H1 (cell line): Measurements from ENCODE around the gene MRPL27. TPM values are rescaled to one million over a fixed set of nuclear protein-coding genes. Genes with fewer than 3 reads are reported as not detected.

Experiments
- CHD1 ChIP-seq: IDR thresholded peaks from 2 replicates; pipeline ENCODE4 v1.6.1; 2012; ENCODE audit warnings: low read depth, low read length, improper control_type of control experiment
- GABPA ChIP-seq: IDR thresholded peaks from 2 replicates; pipeline ENCODE4 v1.6.1; 2011; ENCODE audit warnings: mild to moderate bottlenecking, low read length, moderate library complexity, borderline replicate concordance; ENCODE audit not compliant: insufficient read depth
- SRF ChIP-seq: IDR thresholded peaks from 2 replicates; pipeline ENCODE4 v1.6.1; 2011; ENCODE audit warnings: mild to moderate bottlenecking, low read depth, low read length, moderate library complexity
- polyA plus RNA-seq, 7 experiments: library from polyadenylated mRNA; depleted of rRNA in 3 of 7; stranded (reverse) in 5 of 7; unstranded in 2 of 7; fragments of >200 nt in 5 of 7; fragments of 200-250 nt in 2 of 7; gene quantifications; 1 replicate in 5 of 7; 2 replicates in 1 of 7; 4 replicates in 1 of 7; pipeline versions ENCODE4 v1.2.1 to v1.2.3, GENCODE V29; 2011 to 2013; ENCODE audit warnings: missing spikeins in 2 of 7, mixed read lengths in 2 of 7
- total RNA-seq: library from RNA; stranded (reverse); fragmentation: NEBNext Ultra II Directional; extraction: Animal tissue kit (Norgen Biotek cat#: 25700); gene quantifications from 2 replicates; pipeline ENCODE4 v1.2.1, GENCODE V29; 2021
- TF ChIP-seq, protein P1 (sequence below): fragments of 300-600 bp; sonication (generic); IDR thresholded peaks from 2 replicates; pipeline ENCODE4 v1.7.1; 2012; ENCODE audit warnings: low read length, moderate library complexity, mild to moderate bottlenecking, inconsistent platforms; ENCODE audit not compliant: insufficient replicate concordance
- TF ChIP-seq, protein P2 (sequence below), 3 experiments: IDR thresholded peaks; 1 replicate in 2 of 3; 2 replicates in 1 of 3; pipeline versions ENCODE4 v1.5.1 to v1.6.1; 2011; ENCODE audit warnings: low read length in 3 of 3, mild to moderate bottlenecking in 3 of 3, inconsistent platforms in 2 of 3, low read depth in 1 of 3, moderate library complexity in 1 of 3; ENCODE audit not compliant: insufficient read depth in 1 of 3; ENCODE audit errors: control extremely low read depth in 1 of 3

Gene MRPL27
- total and polyA plus RNA-seq, 2 of the 8 experiments (the other 6 are each of a cell fraction or from before 2014, with no cell fraction given), result 75.6 to 135 TPM

DNA sequence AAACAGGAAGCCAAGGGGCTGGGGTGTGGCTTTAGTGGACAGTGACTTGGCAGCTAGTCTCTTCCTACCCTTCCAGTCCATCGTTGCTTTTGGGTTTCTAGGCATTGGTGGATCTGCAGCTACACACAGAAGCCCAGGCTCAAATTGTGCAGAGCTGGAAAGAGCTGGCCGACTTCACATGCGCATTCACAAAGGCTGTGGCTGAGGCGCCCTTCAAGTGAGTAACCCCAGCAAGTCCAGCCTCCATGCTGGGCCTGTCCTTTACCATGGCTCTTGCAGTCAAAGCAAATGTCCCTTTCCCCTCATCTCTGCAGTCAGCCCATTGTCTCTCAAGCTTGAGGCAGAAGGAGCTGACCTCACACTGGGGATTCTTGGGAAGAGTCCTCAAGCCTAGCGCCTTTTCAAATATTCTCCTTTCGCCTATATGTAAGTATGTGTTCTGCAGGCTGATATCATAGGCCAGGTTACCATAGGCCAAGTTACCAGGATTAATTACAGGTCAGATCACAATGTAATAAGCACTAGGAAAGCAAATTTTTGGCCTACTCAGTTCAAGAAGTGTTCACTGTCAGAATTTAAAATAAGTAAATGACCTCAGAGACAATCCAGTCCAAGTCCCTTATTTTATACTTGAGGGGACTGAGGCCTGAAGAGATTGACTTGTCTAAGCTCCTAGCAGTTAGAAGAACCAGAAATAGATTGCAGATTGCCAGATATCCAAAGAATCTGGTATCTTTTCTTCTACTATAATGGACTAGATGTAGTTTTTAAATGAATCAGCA is 6.6 kb upstream of the MRPL27 start (continued):
- TF ChIP-seq, protein P1, sequence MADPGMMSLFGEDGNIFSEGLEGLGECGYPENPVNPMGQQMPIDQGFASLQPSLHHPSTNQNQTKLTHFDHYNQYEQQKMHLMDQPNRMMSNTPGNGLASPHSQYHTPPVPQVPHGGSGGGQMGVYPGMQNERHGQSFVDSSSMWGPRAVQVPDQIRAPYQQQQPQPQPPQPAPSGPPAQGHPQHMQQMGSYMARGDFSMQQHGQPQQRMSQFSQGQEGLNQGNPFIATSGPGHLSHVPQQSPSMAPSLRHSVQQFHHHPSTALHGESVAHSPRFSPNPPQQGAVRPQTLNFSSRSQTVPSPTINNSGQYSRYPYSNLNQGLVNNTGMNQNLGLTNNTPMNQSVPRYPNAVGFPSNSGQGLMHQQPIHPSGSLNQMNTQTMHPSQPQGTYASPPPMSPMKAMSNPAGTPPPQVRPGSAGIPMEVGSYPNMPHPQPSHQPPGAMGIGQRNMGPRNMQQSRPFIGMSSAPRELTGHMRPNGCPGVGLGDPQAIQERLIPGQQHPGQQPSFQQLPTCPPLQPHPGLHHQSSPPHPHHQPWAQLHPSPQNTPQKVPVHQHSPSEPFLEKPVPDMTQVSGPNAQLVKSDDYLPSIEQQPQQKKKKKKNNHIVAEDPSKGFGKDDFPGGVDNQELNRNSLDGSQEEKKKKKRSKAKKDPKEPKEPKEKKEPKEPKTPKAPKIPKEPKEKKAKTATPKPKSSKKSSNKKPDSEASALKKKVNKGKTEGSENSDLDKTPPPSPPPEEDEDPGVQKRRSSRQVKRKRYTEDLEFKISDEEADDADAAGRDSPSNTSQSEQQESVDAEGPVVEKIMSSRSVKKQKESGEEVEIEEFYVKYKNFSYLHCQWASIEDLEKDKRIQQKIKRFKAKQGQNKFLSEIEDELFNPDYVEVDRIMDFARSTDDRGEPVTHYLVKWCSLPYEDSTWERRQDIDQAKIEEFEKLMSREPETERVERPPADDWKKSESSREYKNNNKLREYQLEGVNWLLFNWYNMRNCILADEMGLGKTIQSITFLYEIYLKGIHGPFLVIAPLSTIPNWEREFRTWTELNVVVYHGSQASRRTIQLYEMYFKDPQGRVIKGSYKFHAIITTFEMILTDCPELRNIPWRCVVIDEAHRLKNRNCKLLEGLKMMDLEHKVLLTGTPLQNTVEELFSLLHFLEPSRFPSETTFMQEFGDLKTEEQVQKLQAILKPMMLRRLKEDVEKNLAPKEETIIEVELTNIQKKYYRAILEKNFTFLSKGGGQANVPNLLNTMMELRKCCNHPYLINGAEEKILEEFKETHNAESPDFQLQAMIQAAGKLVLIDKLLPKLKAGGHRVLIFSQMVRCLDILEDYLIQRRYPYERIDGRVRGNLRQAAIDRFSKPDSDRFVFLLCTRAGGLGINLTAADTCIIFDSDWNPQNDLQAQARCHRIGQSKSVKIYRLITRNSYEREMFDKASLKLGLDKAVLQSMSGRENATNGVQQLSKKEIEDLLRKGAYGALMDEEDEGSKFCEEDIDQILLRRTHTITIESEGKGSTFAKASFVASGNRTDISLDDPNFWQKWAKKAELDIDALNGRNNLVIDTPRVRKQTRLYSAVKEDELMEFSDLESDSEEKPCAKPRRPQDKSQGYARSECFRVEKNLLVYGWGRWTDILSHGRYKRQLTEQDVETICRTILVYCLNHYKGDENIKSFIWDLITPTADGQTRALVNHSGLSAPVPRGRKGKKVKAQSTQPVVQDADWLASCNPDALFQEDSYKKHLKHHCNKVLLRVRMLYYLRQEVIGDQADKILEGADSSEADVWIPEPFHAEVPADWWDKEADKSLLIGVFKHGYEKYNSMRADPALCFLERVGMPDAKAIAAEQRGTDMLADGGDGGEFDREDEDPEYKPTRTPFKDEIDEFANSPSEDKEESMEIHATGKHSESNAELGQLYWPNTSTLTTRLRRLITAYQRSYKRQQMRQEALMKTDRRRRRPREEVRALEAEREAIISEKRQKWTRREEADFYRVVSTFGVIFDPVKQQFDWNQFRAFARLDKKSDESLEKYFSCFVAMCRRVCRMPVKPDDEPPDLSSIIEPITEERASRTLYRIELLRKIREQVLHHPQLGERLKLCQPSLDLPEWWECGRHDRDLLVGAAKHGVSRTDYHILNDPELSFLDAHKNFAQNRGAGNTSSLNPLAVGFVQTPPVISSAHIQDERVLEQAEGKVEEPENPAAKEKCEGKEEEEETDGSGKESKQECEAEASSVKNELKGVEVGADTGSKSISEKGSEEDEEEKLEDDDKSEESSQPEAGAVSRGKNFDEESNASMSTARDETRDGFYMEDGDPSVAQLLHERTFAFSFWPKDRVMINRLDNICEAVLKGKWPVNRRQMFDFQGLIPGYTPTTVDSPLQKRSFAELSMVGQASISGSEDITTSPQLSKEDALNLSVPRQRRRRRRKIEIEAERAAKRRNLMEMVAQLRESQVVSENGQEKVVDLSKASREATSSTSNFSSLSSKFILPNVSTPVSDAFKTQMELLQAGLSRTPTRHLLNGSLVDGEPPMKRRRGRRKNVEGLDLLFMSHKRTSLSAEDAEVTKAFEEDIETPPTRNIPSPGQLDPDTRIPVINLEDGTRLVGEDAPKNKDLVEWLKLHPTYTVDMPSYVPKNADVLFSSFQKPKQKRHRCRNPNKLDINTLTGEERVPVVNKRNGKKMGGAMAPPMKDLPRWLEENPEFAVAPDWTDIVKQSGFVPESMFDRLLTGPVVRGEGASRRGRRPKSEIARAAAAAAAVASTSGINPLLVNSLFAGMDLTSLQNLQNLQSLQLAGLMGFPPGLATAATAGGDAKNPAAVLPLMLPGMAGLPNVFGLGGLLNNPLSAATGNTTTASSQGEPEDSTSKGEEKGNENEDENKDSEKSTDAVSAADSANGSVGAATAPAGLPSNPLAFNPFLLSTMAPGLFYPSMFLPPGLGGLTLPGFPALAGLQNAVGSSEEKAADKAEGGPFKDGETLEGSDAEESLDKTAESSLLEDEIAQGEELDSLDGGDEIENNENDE, result no peak
- TF ChIP-seq GABPA (no peak), SRF (no peak), CHD1 (no peak)
- TF ChIP-seq, protein P2, sequence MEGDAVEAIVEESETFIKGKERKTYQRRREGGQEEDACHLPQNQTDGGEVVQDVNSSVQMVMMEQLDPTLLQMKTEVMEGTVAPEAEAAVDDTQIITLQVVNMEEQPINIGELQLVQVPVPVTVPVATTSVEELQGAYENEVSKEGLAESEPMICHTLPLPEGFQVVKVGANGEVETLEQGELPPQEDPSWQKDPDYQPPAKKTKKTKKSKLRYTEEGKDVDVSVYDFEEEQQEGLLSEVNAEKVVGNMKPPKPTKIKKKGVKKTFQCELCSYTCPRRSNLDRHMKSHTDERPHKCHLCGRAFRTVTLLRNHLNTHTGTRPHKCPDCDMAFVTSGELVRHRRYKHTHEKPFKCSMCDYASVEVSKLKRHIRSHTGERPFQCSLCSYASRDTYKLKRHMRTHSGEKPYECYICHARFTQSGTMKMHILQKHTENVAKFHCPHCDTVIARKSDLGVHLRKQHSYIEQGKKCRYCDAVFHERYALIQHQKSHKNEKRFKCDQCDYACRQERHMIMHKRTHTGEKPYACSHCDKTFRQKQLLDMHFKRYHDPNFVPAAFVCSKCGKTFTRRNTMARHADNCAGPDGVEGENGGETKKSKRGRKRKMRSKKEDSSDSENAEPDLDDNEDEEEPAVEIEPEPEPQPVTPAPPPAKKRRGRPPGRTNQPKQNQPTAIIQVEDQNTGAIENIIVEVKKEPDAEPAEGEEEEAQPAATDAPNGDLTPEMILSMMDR (IDR thresholded peaks at IDR 0.05; ENCODE audit: control extremely low read depth in 1 of 3, insufficient read depth in 1 of 3, low read depth in 1 of 3, low read length in 3 of 3), result no peak
